HG02884 (cell line): Measurements from ENCODE around the gene TNFRSF8.

Experiments
- ATAC-seq: cut with Tn5 transposase; IDR thresholded peaks from one replicate; pipeline ENCODE4 v1.9.1; 2021; ENCODE audit warnings: mild to moderate bottlenecking, moderate library complexity; ENCODE audit not compliant: unreplicated experiment

Gene TNFRSF8

DNA sequence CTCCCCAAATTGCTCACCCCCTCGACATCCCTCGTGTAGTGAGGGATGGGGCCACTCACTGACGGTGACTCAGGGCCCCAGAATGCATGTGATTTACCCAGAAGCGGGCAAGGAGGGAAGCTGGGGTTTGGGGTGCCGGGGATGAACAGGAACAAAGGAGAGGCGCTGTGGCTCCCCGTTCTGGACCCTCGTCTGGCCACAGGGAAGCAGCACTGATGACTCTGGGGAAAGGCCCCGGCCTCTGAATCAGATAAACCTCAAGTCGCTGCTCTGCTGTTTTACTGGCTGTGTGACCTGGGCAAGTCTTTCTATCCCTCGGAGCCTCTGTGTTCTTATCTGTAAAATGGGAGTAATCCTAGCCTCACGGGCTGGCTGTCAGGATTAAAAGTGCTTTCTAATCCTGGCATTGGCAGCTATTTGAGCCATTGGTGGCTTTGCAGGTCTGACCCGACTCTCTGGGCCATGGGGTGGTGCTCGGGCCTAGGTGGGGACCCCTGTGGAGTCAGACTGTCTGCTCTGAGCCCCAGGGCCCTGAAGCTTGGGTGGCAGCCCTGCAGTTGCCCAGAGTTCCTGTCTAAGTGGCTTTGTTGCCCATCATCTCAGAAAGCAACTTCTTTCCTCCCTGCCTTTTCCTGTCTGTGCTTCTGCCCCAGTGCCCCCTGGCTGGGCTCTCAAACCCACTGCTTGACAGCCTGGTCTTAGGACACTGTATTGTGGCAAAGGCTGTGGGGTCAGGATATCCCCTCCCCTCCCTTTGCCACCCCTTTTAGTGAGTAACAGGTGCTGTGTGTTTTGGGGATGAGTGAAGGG is 109.1 kb downstream of the TNFRSF8 start:
- ATAC-seq, result no peak

DNA sequence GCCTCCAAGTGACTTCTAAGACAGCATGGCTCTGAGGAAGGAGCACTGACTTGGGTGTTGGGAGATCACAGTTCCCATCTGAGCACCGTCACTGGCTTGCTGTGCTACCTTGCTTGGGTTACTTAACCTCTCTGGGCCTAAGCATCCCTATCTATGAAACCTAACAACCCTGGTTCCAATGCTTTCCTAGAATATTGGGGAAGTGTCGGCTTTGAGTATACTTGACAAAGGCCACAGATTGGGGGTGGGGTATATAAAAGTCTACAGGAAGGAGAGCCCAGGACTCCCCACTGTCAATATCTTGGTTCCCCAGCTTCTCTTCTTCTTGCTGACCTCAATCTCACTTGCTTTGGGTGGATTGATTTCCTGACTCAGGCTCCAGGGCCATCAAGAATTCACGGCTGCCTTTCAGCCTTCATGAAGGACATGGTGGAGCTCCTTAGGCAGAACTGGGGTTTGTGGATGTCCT is 110.0 kb downstream of the TNFRSF8 start:
- ATAC-seq, result no peak

DNA sequence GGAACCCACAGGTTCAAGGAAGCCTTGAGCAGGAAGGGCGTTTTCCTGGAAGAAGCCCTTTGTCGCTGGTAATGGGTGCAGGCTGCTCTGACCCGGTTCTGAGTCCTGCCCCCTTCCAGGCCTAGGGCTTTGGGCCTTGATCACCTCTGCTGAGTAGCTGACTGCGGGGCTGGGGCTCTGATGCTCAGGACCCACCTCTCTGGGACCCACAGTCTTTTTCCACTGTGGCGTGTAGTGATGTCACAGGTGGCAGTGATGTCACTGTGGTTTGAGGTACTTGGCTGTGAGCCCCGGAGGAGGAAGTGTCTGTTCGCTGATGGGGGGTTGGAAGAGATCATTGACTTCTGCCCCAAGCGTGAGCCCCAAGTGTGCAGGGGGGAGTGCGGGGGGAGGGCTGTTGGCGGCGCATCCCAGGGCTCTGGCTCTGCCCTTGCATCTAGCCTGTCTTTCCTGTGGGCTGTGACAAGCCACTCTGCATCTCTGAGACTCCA is 110.6 kb downstream of the TNFRSF8 start:
- ATAC-seq, result no peak

DNA sequence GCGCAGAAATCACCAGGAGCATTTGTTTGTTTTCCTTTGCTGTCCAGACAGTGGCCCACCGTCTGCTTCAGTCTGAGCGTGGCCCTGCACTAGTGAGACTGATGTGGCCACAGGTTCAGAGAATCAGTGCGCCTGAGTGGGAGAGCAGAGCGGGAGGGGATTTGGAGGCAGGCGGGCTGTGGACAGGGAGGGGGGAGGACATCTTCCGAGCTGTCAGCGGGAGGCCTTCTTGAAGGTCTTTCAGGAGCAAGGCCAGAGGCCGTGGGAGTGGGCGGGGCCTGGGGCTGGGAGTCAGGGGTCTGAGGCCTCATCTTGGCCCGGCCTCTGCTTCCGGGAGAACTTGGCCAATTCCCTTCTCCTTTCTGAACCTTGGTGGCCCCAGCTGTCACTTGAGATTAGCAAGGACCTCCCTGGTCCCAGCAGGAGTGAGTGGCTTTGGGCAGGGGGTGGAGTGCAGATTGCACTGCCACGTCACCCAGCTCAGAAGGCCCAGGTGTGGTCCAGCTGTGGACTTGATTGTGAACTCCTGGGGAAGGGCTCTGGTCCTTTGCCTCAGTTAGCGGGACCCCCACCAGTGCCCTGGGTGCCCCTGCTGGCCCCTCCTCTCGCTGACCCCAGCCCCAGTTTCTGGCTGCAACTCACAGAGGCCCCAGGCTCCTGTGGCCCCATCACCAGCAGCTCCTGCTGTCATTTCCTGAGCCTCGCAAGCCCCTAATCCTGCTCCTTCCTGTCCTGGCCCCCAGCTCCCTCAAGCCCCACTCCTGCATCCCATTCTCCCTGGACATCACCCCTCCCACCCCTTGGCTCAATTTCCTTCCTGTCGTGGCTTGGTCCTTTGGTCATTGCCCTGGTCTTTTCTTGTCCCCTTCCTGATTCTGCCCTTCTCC is 112.1 kb downstream of the TNFRSF8 start:
- ATAC-seq, result no peak

DNA sequence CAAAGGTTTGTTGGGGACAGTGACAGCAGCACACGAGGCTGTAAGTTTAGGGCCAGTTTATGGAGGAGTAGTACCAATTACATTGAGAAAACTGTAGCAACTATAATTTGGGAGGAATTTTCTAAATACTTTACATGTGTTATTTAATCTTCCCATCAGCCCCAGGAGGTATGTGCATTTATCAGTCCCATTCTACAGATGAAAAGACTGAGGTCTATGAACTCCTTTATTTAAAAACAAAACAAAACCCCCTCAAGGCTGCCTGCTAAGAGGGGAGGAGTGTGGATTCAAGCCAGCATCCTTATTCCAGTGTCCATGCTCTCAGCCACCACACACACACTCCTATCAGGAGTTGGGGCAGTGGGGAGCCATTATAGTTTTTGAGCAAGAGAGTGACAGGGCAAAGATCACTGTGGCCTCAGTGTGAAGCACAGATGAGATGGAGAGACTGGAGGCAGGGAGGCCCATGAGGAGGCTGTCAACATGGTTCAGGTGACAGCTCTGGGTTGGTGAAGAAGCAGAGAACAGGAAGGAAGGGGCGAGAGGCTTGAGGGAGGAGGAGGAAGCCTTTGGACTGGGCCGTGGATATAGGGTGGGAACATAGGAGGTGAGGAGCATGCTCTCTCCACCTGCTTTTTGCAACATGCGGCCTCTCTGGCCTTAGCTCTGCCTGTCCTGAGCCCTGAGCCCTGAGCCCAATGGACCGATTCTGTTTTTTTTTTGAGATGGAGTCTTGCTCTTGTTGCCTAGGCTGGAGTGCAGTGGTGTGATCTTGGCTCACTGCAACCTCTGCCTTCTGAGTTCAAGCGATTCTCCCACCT is 113.4 kb downstream of the TNFRSF8 start:
- no peak for ATAC-seq

DNA sequence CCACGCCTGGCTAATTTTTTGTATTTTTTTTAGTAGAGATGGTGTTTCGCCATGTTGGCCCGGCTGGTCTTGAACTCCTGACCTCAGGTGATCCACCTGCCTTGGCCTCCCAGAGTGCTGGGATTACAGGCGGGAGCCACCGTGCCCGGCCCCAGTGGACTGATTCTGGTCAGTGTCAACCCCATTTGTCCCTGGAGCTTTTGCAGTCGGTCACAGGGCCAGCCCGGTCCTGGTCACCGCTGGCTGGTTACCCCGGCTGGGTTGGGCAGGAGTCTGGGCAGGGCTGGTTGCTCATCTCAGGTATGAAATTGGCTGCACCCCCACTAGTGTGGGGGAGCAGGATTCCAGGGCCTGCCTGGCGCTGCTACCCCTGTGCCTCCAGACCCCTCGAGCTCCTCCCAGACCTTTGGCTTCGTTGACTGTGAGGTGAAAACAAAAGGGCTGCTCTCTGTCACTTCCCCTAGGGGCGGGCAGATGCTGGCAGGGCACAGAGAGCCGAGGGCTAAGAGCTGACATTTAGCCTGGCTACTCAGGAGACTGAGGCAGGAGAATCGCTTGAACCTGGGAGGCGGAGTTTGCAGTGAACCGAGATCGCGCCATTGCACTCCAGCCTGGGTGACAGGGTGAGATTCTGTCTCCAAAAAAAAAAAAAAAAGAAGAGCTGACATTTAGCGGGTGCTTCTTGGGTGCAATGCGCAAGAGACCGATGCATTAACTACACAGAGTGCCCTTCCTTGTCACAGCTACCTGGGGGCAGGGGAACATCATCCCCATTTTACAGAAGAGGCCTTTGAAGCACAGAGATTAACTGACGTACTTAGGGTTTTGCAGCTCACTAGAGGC is 114.3 kb downstream of the TNFRSF8 start:
- ATAC-seq, result no peak

DNA sequence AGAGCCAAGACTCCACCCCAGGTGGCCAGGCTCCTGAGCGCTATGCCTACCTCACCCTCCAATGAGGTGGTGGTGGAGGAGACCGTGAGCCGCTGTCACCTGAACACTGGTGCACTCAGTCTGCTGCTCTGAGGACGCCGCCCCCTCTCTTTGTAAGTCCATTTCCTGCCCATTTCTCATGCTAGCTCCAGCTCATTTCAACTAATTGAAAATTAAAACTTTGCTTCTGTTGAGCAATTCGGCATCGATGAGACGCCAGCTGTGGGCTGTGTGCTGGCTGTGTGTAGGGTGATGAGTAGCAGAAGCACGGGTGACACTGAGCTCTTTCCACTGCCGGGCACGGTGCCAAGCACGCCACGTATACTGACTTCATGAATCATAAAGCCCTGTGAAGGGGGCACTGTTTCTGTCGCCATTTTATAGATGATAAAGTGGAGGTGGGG is 114.9 kb downstream of the TNFRSF8 start:
- ATAC-seq, result no peak

DNA sequence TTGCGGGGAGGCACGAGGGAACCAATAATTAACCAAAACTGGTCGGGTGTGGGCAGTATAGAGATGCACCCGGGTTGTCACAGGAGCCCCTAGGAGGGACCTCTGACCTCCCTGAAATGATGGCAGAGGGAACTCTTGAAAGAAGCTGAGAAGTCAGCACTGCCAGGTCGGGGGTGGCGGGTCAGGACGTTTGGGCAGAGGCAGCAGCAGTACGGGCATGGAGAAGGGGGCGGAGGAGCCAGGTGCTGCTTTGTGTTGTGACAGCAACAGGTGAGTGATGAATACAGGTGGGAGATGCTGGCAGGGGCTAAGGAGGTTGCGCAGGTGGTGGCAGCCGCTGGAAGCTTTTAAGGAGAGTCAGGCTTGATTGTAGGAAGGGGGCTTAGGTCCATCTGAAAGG is 115.4 kb downstream of the TNFRSF8 start:
- no peak for ATAC-seq

DNA sequence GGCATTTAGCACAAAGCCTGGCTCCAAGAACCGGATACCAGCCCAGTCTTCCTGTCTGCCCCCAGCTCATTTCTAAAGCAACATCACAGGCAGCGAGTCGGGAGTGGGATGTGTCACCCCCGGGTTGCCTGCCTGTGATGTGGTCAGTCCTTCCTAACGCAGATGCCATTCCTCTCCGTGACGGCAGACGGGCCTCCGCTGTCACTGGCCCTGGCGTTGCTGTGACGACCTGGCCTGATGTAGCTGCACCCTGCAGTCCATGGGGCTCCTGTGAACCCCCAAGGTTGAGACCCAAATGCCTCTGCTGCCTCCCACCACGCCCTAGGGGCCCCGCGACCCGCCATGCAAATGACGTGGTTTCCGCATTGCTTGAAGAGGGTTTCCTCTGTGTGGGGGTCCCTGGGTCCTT is 116.0 kb downstream of the TNFRSF8 start:
- no peak for ATAC-seq

DNA sequence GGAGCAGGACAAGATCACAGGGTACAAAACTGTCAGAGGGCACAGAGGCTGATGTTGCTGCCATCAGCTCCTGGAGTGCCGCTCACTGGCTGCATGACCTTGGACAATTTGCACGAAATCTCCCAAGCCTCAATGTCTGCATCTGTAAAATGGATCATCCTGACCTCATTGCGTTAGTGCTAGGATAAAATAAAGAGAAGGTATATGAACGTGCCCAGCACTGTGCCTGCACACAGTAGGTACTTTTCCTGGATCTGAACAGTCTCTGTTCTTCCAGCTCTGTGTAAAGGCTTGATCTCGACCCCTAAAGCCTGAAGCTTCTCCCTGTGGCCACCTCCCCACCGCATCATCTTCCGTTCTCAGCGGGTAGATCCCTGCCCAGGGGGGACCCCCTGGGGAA is 116.6 kb downstream of the TNFRSF8 start:
- no peak for ATAC-seq

DNA sequence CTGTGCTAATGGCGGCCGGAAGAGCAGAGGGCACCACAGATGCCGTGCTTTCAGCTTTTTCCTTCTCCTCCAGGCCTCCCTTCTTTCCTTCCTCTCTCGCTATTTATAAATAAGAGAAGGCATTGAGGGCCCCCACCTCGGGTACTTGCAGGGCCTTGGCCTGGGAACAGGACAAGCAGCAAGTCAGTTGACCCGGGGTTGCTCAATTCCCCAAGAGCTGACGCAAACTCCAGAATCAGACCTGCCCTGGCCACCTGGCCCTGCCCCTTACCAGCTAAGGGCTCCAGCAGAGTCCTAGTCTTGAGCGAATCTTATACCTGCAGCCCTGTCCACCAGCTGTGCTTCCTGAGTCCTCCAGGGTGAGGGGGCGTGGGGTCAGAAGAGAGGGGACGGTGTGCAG is 117.2 kb downstream of the TNFRSF8 start:
- no peak for ATAC-seq

DNA sequence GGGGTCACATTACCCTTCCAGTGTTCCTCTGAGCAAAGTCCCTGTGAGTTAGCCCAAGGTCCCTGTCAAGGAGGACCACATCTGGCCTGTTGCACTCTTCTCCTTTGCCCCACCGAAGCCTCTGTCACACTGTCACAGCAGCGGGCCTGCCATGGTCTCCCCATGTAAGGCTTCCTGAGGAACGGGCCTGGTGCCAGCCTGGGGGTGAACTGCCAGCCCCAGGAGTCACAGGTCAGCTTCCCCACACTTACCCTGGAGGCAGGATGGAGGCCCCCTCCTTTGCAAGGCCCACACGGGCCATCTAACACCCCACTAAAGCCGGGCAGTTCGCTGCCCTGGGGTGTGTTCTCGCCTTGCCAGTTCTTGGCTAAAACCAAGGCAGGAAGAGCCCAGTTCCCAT is 117.8 kb downstream of the TNFRSF8 start:
- ATAC-seq, result no peak

DNA sequence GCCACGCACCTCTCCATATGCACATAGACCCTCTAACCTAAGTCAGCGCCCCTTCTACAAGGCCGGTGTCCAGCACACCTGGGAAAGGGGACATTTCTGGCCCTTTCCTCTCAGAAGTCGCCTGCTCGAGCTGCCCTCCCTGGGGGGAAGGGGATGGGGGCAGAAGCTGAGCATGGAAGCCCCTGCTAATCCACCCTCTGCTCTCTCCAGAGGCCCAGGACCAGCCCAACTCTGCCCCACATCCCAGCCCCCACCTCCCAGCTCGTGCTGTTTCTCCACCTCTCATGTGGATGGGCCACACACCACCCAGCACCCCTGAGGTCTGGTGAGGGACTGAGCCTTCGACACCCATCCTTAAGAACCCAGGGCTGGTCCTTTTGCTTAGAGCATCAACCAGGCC is 118.5 kb downstream of the TNFRSF8 start:
- no peak for ATAC-seq

DNA sequence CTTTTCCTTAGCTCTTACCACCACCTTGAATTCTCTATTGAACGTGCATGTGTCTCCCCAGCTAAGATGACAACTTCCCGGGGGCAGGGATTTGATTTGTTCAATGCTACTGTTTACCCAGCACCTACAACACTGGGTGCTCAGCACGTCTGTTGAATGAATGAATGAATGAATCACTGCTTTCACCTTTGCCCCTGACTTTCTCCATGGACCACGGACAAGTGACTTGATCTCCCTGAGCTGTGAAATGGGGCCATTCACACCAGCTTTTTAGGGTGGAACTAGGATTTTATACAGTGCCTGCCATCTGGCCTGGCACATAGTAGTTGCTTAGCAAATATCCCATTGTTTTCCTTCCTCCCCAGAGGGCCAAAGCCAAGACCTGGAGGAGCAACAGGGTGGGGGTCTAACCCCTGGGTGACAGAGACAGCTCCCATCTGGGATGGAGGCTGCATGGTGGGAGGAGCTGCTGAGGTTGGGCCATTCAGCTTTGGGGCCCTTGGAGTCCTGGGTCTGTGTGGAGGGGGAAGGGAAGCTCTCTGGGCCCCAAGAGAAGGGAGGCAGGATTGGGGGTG is 119.4 kb downstream of the TNFRSF8 start:
- no peak for ATAC-seq

DNA sequence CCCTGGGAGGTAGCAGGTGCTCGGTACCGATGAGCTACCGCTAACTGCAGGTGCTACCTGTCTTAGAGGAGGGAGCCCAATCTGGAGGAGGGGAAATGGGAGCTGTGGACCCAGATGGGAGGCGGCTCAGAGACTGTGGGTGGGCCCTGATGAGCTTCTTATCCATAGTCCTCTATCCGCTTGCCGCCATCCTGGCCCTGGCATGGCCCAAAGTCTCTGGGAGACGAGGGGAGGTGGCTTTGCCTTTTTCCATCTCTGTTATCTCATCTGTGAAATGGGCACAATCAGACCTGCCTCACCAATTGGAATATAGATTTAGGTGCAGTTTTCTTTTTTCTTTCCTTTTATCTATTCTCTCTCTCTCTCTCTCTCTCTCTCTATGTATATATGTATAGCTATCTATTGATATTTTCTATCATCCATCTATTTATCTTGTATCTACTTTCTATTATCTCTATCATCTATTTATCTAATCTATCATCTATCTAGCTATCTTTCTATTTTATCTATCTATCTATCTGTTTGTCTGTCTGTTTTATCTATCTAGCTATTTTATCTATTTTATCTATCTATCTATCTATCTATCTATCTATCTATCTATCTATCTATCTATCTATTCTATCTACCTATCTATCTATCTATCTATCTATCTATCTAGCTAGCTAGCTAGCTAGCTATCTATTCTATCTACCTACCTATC is 120.1 kb downstream of the TNFRSF8 start:
- no peak for ATAC-seq

DNA sequence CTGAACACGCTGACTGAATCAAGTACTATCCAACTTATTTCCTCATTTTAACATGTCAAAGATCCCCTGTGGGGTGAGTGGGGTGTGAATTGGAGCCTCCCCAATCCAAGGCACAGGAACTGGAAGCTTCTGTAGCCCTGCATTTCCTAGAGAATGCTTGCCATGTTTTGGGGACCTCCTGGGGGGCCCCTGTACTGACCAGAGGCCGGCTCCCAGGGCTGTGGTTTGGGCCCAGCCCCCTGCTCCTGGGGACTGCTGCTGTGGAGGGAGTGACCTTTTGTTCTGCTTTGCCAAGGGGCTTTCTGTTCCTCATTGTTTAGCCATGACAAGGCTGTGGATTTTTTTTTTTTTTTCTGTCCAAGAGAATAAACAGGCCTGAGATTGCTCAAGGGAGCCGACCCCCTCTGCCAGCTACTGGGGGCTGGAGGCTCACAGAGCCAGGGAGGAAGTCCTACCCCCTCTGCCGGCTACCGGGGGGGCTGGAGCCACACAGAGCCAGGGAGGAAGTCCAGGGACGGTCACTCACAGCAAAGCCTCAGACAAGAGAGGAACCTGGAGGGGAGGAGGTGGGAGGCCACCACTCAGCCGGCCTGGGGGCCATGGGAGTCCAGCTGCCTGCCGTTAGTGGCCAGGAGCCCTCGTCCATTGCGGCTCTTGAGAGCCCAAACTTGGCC is 121.0 kb downstream of the TNFRSF8 start:
- ATAC-seq, result no peak

DNA sequence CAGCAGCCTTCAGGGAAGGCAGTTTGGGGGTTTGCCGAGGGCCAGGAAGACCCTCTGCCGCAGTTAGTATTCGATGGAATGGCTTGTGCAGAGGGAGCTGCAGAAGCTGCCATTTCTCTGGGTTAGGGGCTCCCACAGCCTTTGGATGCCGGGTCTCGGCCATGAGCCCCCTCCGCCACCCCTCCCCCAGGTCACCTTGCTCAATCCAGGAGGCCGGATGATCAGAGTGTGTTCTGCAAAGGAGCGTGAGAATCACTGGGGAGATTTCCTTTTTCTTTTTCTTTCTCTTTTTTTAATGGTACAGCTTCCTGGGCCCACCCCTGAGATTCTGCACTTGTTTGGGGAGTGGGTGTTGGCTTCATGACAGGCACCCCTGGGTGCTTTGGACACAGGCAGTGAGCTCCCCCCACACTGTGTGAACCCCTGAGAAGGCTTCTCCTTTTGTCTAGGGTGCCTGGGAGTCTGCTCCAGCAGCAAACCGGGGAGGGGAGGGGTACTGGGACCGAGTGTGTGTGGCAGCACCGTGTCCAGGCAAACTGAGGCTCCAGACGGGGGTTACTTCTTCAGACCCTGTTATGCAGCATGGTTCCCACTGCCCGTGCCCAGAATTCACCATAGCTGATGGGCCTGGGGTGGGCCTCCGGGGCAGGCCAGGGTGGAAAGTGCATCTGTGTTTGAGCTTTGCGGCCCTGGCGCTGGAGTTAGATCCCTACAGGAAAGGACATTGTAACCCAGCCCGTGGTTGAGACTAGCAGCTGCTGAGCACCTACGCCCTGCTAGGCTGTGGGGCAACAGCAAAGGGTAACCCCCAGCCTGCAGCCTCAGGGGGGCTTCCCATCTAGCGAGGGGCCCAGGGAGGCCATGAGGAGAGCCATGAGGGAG is 122.2 kb downstream of the TNFRSF8 start:
- no peak for ATAC-seq
